Liver (tissue), 9 donors: ENCODE measurements around the gene C19orf67. TPM values are rescaled to one million over a fixed set of nuclear protein-coding genes. Genes with fewer than 3 reads are reported as not detected.

Source experiments
- DNase-seq: peaks from one replicate; pipeline ENCODE4 v3.0.0-alpha.2; 2017; ENCODE audit warnings: low spot score
- H3K27ac ChIP-seq, 2 donors: one replicate each; pipeline ENCODE4 v1.7.0; 2013; ENCODE audit warnings: inconsistent platforms in 2 of 2, low read length in 2 of 2, control low read depth in 1 of 2, low read depth in 1 of 2, mild to moderate bottlenecking in 1 of 2
- H3K27me3 ChIP-seq, 4 donors: one replicate each; pipeline versions ENCODE4 v1.6.1 to v1.7.0; 2013; ENCODE audit warnings: low read length in 3 of 4, inconsistent platforms in 1 of 4, mild to moderate bottlenecking in 1 of 4, moderate library complexity in 1 of 4; ENCODE audit not compliant: control insufficient read depth in 4 of 4, insufficient read depth in 4 of 4
- H3K36me3 ChIP-seq, 4 donors: one replicate each; pipeline versions ENCODE4 v1.6.1 to v1.7.0; 2013; ENCODE audit warnings: low read length in 3 of 4, mild to moderate bottlenecking in 3 of 4, low read depth in 1 of 4, moderate library complexity in 1 of 4; ENCODE audit not compliant: control insufficient read depth in 4 of 4, insufficient read depth in 3 of 4
- H3K4me1 ChIP-seq, 4 donors: one replicate each; pipeline versions ENCODE4 v1.6.1 to v1.7.0; 2013; ENCODE audit warnings: low read length in 3 of 4, mild to moderate bottlenecking in 3 of 4, moderate library complexity in 1 of 4; ENCODE audit not compliant: control insufficient read depth in 4 of 4, insufficient read depth in 4 of 4
- H3K4me3 ChIP-seq, 3 donors: one replicate each; pipeline versions ENCODE4 v1.6.1 to v1.7.0; 2013; ENCODE audit warnings: low read length in 3 of 3, control low read depth in 1 of 3, low read depth in 1 of 3, mild to moderate bottlenecking in 1 of 3
- H3K9ac ChIP-seq, 2 donors: one replicate each; pipeline ENCODE4 v1.7.0; 2013; ENCODE audit warnings: low read length in 2 of 2, mild to moderate bottlenecking in 2 of 2, moderate library complexity in 2 of 2, control low read depth in 1 of 2, low read depth in 1 of 2
- H3K9me3 ChIP-seq, 4 donors: one replicate each; pipeline versions ENCODE4 v1.6.1 to v1.7.0; 2013; ENCODE audit warnings: low read length in 3 of 4; ENCODE audit not compliant: control insufficient read depth in 4 of 4
- ATF3 ChIP-seq: IDR thresholded peaks from 2 replicates; pipeline ENCODE4 v1.6.1; 2016; ENCODE audit warnings: antibody characterized with exemption
- CTCF ChIP-seq: fragments of 150-350 bp; IDR thresholded peaks from 2 replicates; pipeline ENCODE4 v1.5.1; 2017; ENCODE audit warnings: improper control_type of control experiment, low read depth, low read length; ENCODE audit not compliant: missing input control
- EGR1 ChIP-seq, 2 donors: IDR thresholded peaks; 2 replicates each; pipeline ENCODE4 v1.6.1; 2016 to 2018; ENCODE audit warnings: antibody characterized with exemption in 2 of 2, low read depth in 2 of 2
- FOXA1 ChIP-seq: IDR thresholded peaks from 2 replicates; pipeline ENCODE4 v1.6.1; 2016; ENCODE audit warnings: antibody characterized with exemption
- FOXA2 ChIP-seq: IDR thresholded peaks from 2 replicates; pipeline ENCODE4 v1.6.1; 2016; ENCODE audit warnings: antibody characterized with exemption
- GABPA ChIP-seq, 2 donors: IDR thresholded peaks in 1 of 2; conservative IDR thresholded peaks in 1 of 2; 2 replicates each; pipeline ENCODE4 v1.6.1; 2016; ENCODE audit warnings: antibody characterized with exemption in 2 of 2, mild to moderate bottlenecking in 1 of 2, moderate library complexity in 1 of 2
- HNF4A ChIP-seq, 2 donors: conservative IDR thresholded peaks; 2 replicates each; pipeline ENCODE4 v1.6.1; 2016; ENCODE audit warnings: antibody characterized with exemption in 2 of 2, mild to moderate bottlenecking in 2 of 2
- HNF4G ChIP-seq: IDR thresholded peaks from 2 replicates; pipeline ENCODE4 v1.6.1; 2016; ENCODE audit warnings: antibody characterized with exemption
- MAX ChIP-seq: IDR thresholded peaks from 2 replicates; pipeline ENCODE4 v1.6.1; 2016; ENCODE audit warnings: antibody characterized with exemption
- NR2F2 ChIP-seq: IDR thresholded peaks from 2 replicates; pipeline ENCODE4 v1.6.1; 2016; ENCODE audit warnings: antibody characterized with exemption
- RAD21 ChIP-seq, 2 donors: IDR thresholded peaks; 2 replicates each; pipeline ENCODE4 v1.6.1; 2016; ENCODE audit warnings: antibody characterized with exemption in 2 of 2, mild to moderate bottlenecking in 2 of 2
- REST ChIP-seq: IDR thresholded peaks from 2 replicates; pipeline ENCODE4 v1.6.1; 2016; ENCODE audit warnings: antibody characterized with exemption, mild to moderate bottlenecking
- RXRA ChIP-seq, 2 donors: IDR thresholded peaks; 2 replicates each; pipeline ENCODE4 v1.6.1; 2017 to 2018; ENCODE audit warnings: antibody characterized with exemption in 2 of 2, mild to moderate bottlenecking in 1 of 2
- SP1 ChIP-seq: IDR thresholded peaks from 2 replicates; pipeline ENCODE4 v1.6.1; 2018; ENCODE audit warnings: antibody characterized with exemption, mild to moderate bottlenecking
- TAF1 ChIP-seq: conservative IDR thresholded peaks from 2 replicates; pipeline ENCODE4 v1.6.1; 2016; ENCODE audit warnings: antibody characterized with exemption, mild to moderate bottlenecking
- YY1 ChIP-seq: IDR thresholded peaks from 2 replicates; pipeline ENCODE4 v1.6.1; 2016; ENCODE audit warnings: antibody characterized with exemption, mild to moderate bottlenecking
- ZBTB33 ChIP-seq: IDR thresholded peaks from 2 replicates; pipeline ENCODE4 v1.6.1; 2016; ENCODE audit warnings: antibody characterized with exemption
- WGBS: extraction: QIAGEN DNeasy Blood & Tissue Kit; methylation state at CpG from one replicate; pipeline ENCODE4 v1.1.7; 2013; 5-methylcytosine and 5-hydroxymethylcytosine counted together
- polyA plus RNA-seq, 2 donors: library from polyadenylated mRNA; stranded (reverse) in 1 of 2; unstranded in 1 of 2; fragments of 200-250 nt in 1 of 2; fragments of >200 nt in 1 of 2; fragmentation: Nextera tagmentation in 1 of 2; extraction: Ambion mirVana in 1 of 2; gene quantifications; one replicate each; pipeline versions ENCODE4 v1.2.1 to v1.2.3, GENCODE V29; 2013 to 2015
- total RNA-seq, 2 donors: library from RNA; depleted of rRNA; stranded (reverse); fragments of >200 nt; gene quantifications; one replicate each; pipeline ENCODE4 v1.2.3, GENCODE V29; 2014
- donor health status: healthy.
- donor health status: healthy.
- donor health status: healthy.
- donor health status: healthy.
- donor health status: healthy.

The C19orf67 gene
- total and polyA plus RNA-seq, 4 donors: 0.25 TPM; not detected in 3

- Histone ChIP-seq H3K27ac (peak overlapping the region in 1 of 2 donors; percentile 6), H3K27me3 (peaks cover 0 to 3% (median 0%) of the 10 kb centered on the region in 4 donors)
- peak; percentile 55 for DNase-seq
Measured at GRCh38 chr19:14059652-14060155, 25.9 kb downstream of the C19orf67 start.

More at GRCh38 chr19:14059652-14060155, 25.9 kb downstream of the C19orf67 start:
- TF ChIP-seq NR2F2 (peak; percentile 30), REST (no peak), GABPA (IDR thresholded peaks at IDR 0.05 in 1 of 2, conservative IDR thresholded peaks at IDR 0.05 in 1 of 2) (no peak), ZBTB33 (no peak), ATF3 (no peak), RAD21 (IDR thresholded peaks at IDR 0.05) (peak in 1 of 2 donors; percentile 32), YY1 (peak; percentile 11), FOXA1 (no peak), TAF1 (no peak), HNF4G (peak; percentile 93), FOXA2 (no peak), MAX (peak; percentile 55), CTCF (no peak), RXRA (IDR thresholded peaks at IDR 0.05) (peak; percentile 85 to 88), HNF4A (conservative IDR thresholded peaks at IDR 0.05) (peak; percentile 96 to 98), EGR1 (IDR thresholded peaks at IDR 0.05; ENCODE audit: low read depth in 2 of 2) (no peak), SP1 (peak; percentile 94)
- no peaks in the 10 kb centered on the region for H3K9me3 ChIP-seq
- 21% methylated on average over 8 of the region's 8 CpGs for WGBS
- H3K36me3 ChIP-seq: peaks cover 7 to 18% (median 11%) of the 10 kb centered on the region in 4 donors
- peak overlapping the region in 1 of 3 donors; percentile 7 for H3K4me3 ChIP-seq
- H3K4me1 ChIP-seq: peaks cover 1 to 41% (median 24%) of the 10 kb centered on the region in 4 donors
- H3K9ac ChIP-seq: no peak overlapping the region
